IPS-NIHi7 (cell line): ENCODE measurements around the gene SYMPK.
A peak's percentile ranks its signal among the peaks of the same experiment; 100 is the strongest.
"Not testable (repeated sequence)": the region's sequence is repeated elsewhere in the genome, so short reads cannot be mapped to it uniquely, and the experiment has no call there.

ENCODE experiments used
- DNase-seq: peaks from one replicate; pipeline ENCODE4 v3.0.0; 2012; ENCODE audit warnings: mixed read lengths; ENCODE audit errors: extremely low spot score

The SYMPK gene

DNA sequence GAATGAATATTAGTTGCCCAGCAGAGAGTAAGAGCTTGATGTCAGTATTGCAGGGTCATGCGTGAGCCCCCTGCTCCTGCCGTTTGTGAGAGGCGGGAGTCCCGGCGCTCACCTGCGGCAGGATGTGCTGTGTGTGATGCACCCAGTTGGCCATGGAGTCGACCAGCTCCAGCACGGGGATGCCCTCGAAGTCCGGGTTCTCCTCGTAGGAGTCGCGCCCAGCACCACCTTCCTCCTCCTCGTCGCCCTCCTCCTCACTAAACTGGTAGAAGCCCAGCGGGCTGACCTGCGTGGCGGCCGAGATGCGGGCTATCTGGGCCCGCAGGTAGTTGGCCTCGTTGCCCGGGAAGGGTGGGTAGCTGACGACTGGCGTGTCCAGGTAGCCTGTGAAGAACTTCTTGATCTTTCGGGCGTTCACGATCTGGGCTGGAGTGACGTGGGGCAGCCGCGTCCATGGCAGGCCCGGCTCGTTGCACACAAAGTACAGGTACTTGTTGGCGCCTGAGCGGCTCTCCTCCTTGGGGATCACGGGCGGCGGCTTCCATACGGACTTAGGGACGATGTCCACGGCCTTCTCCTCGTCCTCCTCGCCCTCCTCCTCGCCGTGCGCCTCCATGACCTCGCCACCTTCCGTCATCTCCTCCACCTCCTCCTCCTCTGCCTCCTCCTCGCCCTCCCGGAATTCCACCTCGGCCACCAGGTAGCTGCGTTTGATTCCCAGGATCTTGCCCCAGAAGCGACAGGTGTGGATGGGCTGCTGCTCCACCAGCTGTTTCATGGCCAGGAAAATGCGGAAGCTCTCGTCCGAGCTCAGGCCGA is 58.6 kb downstream of the SYMPK start:
- no peak for DNase-seq

DNA sequence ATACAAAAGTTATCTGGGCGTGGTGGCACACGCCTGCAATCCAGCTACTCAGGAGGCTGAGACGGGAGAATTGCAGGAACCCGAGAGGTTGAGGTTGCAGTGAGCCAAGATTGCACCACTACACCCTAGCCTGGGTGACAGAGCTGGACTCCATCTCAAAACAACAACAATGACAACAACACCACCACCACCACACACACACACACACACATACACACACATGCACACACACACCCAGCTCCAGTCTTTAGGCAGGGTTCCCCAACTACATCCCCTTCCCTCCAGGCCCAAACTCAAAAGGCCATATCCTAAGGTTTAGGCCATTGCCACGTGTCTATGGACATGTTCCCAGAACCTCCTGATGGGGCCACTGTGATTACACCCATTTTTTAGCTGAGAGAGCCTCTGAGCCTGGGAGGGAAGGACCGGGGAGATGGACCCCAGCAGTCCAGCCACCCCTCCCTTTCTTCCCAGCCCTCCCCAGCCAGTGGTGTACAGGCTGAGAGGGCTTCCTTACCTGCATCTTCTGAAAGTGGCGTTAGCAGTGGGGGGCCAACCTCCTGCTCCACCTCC is 61.3 kb downstream of the SYMPK start:
- no peak for DNase-seq

- DNase-seq, result no peak
Observed at GRCh38 chr19:45800070-45800553, 62.8 kb downstream of the SYMPK start.

DNA sequence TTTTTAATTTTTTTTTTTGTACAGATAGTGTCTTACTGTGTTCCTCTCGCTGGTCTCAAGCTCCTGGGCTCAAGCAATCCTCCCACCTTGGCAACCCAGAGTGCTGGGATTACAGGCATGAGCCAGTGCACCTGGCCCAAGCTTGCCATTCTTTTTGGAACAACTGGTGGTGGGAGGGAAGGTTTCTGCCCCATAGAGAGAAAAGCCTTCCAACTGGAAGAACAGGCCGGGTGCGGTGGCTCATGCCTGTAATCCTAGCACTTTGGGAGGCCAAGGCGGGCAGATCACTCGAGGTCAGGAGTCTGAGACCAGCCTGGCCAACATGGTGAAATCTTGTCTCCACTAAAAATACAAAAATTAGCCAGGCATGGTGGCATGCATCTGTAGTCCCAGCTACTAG is 63.4 kb downstream of the SYMPK start:
- DNase-seq, result not testable (repeated sequence)

DNA sequence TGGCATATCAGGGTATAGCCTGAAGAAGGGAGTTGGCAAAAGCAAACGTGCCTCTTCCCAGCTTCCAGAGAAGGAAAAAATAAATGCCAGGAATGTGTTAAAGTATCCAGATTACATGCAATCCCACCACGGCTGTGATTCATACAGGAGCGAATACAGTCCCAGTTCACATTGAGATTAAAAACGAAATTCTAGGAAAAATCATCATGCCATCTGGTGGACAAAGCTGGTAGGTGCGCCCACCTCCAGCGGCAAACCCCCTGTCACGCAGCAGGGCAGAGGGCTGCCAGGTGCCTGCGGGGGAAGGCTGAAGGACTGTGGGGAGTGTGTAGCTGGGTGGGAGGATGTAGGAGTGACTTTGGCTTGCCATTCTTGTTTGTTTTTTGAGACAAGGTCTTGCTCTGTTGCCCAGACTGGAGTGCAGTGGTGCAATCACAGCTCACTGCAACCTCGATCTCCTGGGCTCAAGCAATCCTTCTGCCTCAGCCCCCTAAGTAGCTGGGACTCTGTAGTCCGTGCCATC is 63.9 kb downstream of the SYMPK start:
- peak; percentile 83 for DNase-seq

DNA sequence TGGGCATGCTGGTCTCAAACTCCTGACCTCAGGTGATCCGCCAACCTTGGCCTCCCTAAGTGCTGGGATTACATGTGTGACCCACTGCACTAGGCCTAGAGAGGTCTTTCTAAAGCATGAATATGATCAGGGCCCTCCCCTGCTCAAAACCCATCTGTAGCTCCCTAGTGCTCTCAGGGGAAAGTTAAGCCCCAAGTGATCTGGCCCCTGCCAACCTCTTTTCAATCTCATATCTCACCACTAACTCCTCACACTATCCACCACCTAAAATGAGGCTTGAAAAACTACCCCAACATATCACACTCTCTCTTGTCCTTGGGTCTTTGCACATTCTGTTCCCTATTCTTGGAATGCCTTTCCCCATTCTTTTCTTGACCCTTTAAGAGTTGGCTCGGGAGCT is 68.3 kb downstream of the SYMPK start:
- no peak for DNase-seq

GRCh38 chr19:45793876-45794275 is 69.1 kb downstream of the SYMPK start:
- DNase-seq, result no peak

DNA sequence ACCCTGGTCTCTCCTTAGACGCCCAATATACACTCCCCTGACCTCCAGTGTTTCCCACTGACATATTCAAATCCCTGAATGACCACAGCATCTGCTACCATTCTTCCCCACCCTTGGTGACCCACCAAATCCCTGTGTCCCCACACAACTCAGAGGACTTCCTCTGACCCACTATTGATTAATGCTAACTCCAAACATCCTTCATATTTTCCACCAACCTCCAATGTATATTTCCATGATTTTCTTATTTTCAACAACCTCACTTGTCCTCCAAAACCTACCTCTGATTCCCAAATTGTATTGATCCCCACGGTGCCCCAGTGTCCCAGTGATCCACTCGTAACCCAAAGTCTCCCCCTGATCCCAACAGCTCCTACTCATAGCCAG is 69.8 kb downstream of the SYMPK start:
- no peak for DNase-seq

DNA sequence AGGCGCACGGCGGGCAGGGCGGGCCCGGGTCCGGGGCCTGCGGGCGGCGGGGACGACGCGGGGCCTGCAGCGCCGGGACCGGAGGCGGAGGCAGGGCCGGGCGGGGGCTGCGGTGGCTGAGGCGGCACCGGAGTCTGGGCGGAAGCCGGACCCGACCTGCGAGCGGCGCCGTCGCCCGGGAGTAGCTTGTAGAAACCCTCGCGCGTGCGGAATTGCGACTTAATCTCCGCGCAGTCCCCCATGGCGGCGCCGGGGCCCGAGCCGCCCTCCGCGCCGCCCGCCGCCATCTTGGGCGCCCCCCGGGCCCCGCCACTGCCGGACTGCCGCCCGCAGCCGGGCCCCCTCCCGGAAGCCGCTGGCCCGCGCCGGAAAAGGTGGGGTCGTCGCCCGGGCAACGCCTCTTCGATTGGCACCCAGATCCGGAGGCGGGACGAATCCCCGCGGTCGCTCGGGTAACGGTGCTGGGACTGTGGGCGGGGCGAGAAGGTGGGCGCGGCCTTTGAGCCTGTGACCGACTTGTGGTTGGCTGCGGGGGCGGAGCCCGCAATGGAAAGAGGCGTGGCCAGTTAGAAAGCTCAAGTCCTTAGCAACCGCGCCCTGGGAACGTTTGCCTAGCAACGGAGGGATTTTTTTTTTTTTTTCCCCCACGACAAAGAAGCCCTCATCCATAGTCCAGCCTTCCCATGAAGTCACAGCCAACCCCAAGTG is 70.3 kb downstream of the SYMPK start, which contains the start of gene DMWD:
TSS of gene DMWD (minus strand) at position 376 of the 708 bp plus-strand sequence. CDS start at position 287, 89 bp downstream.
- peak; percentile 99 for DNase-seq

DNA sequence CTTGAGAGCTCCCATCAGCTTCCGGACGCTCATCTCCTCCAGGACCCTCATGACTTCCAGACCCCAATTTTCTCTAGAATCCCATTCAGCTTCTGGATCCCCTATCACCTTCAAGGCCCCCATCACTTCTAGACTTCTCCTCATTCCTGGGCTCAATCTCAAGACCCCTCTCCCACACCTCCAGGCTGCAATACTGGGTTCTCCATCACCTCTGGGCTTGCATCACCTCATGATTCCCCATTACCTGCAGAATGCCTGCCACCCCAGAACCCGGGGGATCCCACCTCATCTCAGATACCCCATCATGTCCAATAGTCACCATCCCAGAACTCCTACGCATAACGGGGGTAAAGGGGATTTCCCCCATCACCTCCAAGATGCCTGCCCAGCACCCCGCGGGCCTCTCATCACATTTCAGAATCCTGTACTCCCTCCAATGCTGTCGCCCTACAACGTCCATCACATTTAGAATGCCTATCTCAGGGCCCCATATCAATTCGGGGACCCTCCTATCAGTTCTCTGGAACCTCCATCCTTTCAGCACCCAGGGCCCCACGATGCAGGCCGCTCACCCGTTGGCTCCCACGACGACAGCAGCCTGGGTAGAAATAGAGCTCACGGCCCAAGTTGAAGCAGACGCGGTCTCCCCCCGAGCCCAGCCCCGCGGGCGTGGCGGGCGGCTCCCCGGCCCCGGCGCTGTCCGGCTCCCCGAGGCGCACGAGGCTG is 71.0 kb downstream of the SYMPK start:
- DNase-seq, result no peak

DNA sequence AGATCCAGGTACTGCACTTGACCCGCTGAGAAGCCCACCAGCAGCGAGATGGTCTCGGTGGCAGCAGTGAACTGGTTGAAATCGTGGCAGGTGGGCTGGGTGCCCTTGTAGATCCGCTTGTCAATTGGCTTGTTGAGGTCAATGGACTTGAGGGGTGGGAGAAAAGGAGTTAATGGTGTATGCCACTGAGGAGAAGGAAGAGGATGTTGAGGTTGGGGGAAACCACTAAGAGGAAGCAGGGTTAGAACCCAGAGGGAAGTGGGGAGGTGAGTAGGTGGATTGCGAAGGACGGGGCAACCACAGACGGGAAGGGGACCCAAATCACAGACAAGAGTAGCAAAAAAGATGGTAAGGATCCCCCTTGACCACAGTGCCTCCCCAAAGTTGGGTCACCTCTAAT is 72.0 kb downstream of the SYMPK start:
- no peak for DNase-seq

DNA sequence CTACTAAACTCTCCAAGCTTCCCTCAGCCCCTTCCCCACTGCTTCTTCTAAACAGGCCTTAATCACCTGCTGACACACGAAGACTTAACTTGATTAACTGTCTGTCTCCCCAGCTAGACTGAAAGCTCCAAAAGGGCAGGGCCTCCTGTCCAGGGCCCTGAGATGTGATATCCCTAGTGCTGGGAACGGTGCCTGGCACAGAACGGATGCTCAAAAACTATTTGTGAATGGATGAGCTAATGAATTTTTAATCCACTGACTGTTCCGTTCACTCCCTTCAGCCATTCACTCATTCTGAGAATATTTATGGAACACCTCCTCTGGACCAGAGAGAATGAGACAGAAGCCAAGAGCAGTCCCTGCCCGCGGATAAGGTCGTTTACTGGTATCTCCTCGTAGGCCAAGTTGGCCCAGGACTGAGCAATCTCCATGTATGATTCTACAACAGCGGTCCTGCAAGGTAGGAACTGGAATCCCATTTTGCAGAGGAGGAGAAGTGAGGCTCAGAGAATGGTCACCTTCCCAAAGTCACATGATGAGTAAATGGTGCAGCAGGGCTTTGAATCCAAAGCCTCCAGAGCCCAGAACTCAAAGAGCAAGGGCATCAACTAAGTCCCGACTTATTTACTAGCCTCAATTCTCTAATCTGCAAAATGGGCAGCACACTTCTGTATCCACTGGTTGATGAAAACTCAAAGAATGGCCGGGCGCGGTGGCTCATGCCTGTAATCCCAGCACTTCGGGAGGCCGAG is 73.7 kb downstream of the SYMPK start:
- no peak for DNase-seq

- no peak for DNase-seq
Observed at GRCh38 chr19:45786533-45786894, 76.4 kb downstream of the SYMPK start.

DNA sequence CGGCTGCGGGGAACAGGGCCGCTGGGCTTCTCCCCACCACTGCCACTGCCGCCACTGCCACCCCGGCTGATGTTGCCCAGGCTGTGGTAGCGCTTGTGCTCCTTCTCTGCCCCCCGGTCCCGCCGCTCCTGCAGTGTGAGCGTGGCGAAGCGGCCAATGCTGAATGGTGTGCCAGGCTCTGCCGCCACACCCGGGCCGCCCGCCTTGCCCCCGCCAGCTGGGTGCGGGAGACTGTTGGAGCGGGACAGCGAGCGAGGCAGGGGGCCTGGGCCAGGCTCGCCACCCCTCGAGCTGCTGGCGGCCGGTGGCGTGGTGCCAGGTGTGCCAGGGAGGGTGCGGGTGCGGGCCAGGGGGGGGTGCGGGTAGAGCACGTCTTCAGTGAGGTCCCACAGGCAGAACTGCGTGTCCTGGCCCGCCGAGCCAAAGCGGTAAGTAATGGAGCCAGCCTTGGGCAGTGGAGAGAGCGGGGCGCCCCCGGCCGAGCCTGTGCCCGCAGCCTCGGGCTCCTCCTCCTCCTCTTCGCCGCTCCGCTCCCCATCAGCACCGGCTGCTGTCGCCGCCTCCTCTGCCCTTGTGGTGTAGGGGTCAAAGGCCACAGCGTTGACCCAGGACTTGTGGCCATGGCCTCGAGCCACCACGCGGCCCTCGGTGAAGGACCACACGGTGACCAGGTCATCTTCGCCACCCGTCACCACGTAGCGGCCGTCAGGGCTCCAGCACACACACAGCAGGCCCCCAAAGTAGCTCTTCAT is 77.0 kb downstream of the SYMPK start:
- no peak for DNase-seq

DNA sequence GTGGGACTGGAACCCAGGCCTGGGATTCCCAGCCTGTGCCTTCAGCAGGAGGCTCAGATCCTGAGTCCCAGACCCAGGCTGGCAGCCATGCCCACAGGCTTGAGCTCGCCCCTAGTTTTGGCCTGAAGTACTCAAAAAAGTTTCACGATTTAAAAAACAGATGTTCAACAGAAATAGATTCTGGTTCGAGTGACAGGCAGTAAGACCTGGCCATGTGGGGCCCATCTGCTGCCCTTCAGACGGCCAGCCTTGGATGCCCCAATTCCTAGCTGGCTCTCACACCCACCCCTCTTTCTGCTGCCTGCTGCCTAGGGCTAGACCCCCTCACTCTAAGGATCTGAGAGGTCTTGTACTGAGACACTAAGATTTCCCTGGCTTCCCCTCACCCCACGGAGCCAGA is 77.8 kb downstream of the SYMPK start:
- no peak for DNase-seq

GRCh38 chr19:45784096-45784495 is 78.9 kb downstream of the SYMPK start:
- DNase-seq, result no peak

DNA sequence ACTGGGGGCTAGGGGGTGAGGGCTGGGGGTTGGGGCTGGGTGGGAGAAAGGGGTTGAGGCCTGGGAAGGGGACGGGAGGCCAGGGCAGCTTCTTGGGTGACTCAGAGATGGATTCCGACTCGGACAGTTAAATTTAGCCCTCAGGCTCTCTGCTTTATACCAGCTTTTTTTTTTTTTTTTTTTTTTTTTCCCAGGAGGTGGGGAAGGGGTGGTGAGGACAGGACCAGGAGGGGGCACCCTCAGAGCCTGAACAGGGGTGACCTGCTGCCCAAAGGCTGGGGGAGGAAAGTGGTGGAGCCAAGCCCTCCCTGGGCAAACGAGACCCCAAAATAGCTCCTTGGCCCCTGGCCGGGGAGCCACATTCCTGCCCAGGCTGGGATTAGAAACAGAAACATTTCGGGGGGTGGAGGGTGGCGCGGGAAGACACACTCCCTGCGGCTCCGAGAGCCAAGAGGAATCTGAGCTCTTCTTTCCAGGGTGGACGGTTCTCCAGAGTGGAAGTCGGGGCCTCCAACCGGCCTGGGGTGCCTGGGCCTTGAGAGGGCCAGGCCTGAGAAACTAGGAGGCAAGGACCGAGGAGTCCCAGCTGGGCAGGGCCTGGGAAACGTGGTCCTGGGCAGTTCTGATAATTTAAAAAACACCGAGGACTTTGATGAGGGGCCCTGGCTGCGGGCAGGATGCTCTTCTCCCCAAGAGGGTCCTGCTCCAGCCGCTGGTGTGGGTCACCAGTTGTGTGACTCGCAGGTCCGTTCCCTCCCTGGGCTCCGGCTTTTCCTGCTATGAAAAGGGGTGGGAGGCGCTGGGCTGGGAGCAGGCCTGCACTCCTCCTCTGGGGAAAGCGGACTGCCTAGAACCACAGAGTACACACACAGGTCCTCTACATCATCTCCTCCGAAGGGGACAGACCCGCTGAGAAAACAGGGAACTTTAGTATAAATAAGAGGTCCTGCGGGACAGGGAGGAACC is 79.8 kb downstream of the SYMPK start:
- no peak for DNase-seq

- DNase-seq, result no peak
Observed at GRCh38 chr19:45782162-45782691, 80.7 kb downstream of the SYMPK start, which contains the start of gene DMPK. TSS of gene DMPK (minus strand) at chr19:45782490. CDS start at chr19:45782352, 138 bp downstream.
